H1 (cell line): Measurements from ENCODE around the gene MACROD1. TPM values are rescaled to one million over a fixed set of nuclear protein-coding genes. Genes with fewer than 3 reads are reported as not detected.

Source experiments
- CHD7 ChIP-seq: fragments of 300-600 bp; sonication (generic); IDR thresholded peaks from 2 replicates; pipeline ENCODE4 v1.7.1; 2012; ENCODE audit warnings: low read length, moderate library complexity, mild to moderate bottlenecking, inconsistent platforms; ENCODE audit not compliant: insufficient replicate concordance
- NRF1 ChIP-seq: IDR thresholded peaks from 2 replicates; pipeline ENCODE4 v1.6.1; 2011; ENCODE audit warnings: mild to moderate bottlenecking, low read depth, low read length, improper control_type of control experiment
- SUZ12 ChIP-seq: fragments of 200-600 bp; sonication (generic); IDR thresholded peaks from 2 replicates; pipeline ENCODE4 v1.6.1; 2012; ENCODE audit warnings: mild to moderate bottlenecking, inconsistent platforms, low read length, moderate library complexity, mixed read lengths
- polyA plus RNA-seq, 7 experiments: library from polyadenylated mRNA; depleted of rRNA in 3 of 7; stranded (reverse) in 5 of 7; unstranded in 2 of 7; fragments of >200 nt in 5 of 7; fragments of 200-250 nt in 2 of 7; gene quantifications; 1 replicate in 5 of 7; 2 replicates in 1 of 7; 4 replicates in 1 of 7; pipeline versions ENCODE4 v1.2.1 to v1.2.3, GENCODE V29; 2011 to 2013; ENCODE audit warnings: missing spikeins in 2 of 7, mixed read lengths in 2 of 7
- total RNA-seq: library from RNA; stranded (reverse); fragmentation: NEBNext Ultra II Directional; extraction: Animal tissue kit (Norgen Biotek cat#: 25700); gene quantifications from 2 replicates; pipeline ENCODE4 v1.2.1, GENCODE V29; 2021
- TF ChIP-seq, protein P1 (sequence below): IDR thresholded peaks from 2 replicates; pipeline ENCODE4 v1.6.1; 2012; ENCODE audit warnings: low read length, inconsistent platforms

MACROD1 gene
- total and polyA plus RNA-seq, 2 of the 8 experiments (the other 6 are each of a cell fraction or from before 2014, with no cell fraction given): 19.5 to 34.1 TPM

DNA sequence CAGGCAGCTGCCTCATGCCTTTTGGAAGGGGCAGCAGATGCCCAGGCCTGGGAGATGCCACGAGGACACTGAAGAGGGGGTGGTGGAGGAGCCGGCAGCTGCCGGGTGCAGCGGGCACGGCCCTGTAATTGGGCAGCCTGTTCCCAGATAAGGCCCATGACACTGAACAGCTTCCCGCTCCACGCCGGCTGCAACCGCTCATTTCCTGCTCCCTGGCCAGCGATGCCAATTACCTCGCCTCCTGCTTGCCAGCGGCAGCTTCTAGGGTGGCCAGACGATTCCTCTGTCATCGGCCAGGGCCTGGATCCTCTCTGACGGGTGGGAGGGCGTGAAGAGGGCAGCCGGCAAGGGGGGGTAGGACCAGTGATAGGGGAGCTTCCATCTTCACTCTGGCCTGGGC is 107.4 kb downstream of the MACROD1 start (continued):
- TF ChIP-seq, protein P1, sequence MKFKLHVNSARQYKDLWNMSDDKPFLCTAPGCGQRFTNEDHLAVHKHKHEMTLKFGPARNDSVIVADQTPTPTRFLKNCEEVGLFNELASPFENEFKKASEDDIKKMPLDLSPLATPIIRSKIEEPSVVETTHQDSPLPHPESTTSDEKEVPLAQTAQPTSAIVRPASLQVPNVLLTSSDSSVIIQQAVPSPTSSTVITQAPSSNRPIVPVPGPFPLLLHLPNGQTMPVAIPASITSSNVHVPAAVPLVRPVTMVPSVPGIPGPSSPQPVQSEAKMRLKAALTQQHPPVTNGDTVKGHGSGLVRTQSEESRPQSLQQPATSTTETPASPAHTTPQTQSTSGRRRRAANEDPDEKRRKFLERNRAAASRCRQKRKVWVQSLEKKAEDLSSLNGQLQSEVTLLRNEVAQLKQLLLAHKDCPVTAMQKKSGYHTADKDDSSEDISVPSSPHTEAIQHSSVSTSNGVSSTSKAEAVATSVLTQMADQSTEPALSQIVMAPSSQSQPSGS: no peak
- TF ChIP-seq CHD7 (no peak), SUZ12 (no peak), NRF1 (no peak)
- TF ChIP-seq, all 59 proteins: peak for 0
